ENCODE measurements around the gene VPS33B.

DNA sequence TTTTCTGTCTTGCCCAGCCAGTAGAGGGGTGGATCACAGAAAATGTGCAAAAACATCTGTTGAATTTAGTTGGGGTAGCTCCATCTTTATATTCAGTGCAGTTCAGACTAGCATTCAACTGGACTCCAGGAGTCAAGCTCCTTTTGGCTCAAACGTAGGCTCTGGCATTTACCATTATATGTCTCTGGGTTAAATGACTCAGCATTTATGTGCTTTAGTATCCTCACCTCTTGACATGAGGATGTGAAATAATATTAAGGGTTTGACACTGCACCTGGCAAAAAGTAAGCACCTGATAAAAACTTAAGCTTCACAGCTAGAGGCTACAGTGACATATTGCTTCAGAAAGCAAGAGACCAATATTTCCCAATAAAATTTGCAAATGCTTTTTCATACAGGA lies 42.8 kb downstream of the VPS33B start:
- TF ChIP-seq CTCF (conservative IDR thresholded peaks at IDR 0.05; ENCODE audit: low read length) (no peak), EZH2phosphoT487 (IDR thresholded peaks at IDR 0.05; ENCODE audit: borderline replicate concordance, low read depth, low read length) (no peak)
